Measurements from ENCODE around the gene RAPGEF4.

- TF ChIP-seq CTCF (conservative IDR thresholded peaks at IDR 0.05; ENCODE audit: low read length) (peak; percentile 43), EZH2phosphoT487 (IDR thresholded peaks at IDR 0.05; ENCODE audit: borderline replicate concordance) (no peak)
Measured at GRCh38 chr2:172865422-172865821, 129.8 kb downstream of the RAPGEF4 start.
